GM12878 (cell line): ENCODE results near the gene CDKN3.

Experiments used
- ATF2 ChIP-seq: IDR thresholded peaks from 2 replicates; pipeline ENCODE4 v1.6.1; 2012; ENCODE audit warnings: low read length, inconsistent platforms
- BHLHE40 ChIP-seq, 2 experiments: fragments of 450-650 bp in 1 of 2; IDR thresholded peaks; 2 replicates each; pipeline ENCODE4 v1.6.1; 2011 to 2017; ENCODE audit warnings: low read depth in 2 of 2, borderline replicate concordance in 1 of 2, improper control_type of control experiment in 1 of 2, low read length in 1 of 2, mild to moderate bottlenecking in 1 of 2
- CREB1 ChIP-seq: IDR thresholded peaks from 2 replicates; pipeline ENCODE4 v1.6.1; 2012; ENCODE audit warnings: low read depth, mild to moderate bottlenecking, inconsistent platforms
- CTCF ChIP-seq, 3 experiments: IDR thresholded peaks in 2 of 3; conservative IDR thresholded peaks in 1 of 3; 2 replicates each; pipeline ENCODE4 v1.5.1; 2011; ENCODE audit warnings: low read depth in 3 of 3, low read length in 3 of 3, mild to moderate bottlenecking in 3 of 3, control low read depth in 2 of 3, moderate library complexity in 2 of 3, inconsistent platforms in 1 of 3, mixed read lengths in 1 of 3; ENCODE audit not compliant: control insufficient read depth in 2 of 3, insufficient read depth in 1 of 3; ENCODE audit errors: extremely low read depth in 1 of 3
- EP300 ChIP-seq, 2 experiments: fragments of 150-350 bp in 1 of 2; IDR thresholded peaks; 2 replicates each; pipeline ENCODE4 v1.6.1; 2011 to 2012; ENCODE audit warnings: low read depth in 2 of 2, low read length in 2 of 2, borderline replicate concordance in 1 of 2, improper control_type of control experiment in 1 of 2, inconsistent platforms in 1 of 2; ENCODE audit not compliant: control insufficient read depth in 1 of 2
- EZH2 ChIP-seq: IDR thresholded peaks from 2 replicates; pipeline ENCODE4 v1.6.1; 2012; ENCODE audit warnings: low read depth, mild to moderate bottlenecking, control low read depth, inconsistent platforms, low read length, borderline replicate concordance; ENCODE audit not compliant: control insufficient read depth
- FOXK2 ChIP-seq: fragments of 450-650 bp; IDR thresholded peaks from 2 replicates; pipeline ENCODE4 v1.6.1; 2017; ENCODE audit warnings: mild to moderate bottlenecking, moderate library complexity
- MTA3 ChIP-seq: IDR thresholded peaks from 2 replicates; pipeline ENCODE4 v1.6.1; 2012; ENCODE audit warnings: low read length, inconsistent platforms, borderline replicate concordance
- NRF1 ChIP-seq: conservative IDR thresholded peaks from 2 replicates; pipeline ENCODE4 v1.6.1; 2011; ENCODE audit warnings: mild to moderate bottlenecking, low read depth, low read length, improper control_type of control experiment
- POLR2AphosphoS5 ChIP-seq: IDR thresholded peaks from 2 replicates; pipeline ENCODE4 v1.6.1; 2011; ENCODE audit warnings: mild to moderate bottlenecking, low read length, inconsistent platforms
- ZNF274 ChIP-seq: IDR thresholded peaks from one replicate; pipeline ENCODE4 v1.8.0; 2011; ENCODE audit not compliant: insufficient read length, insufficient read depth

- no peak for TF ChIP-seq NRF1
- TF ChIP-seq CTCF (IDR thresholded peaks at IDR 0.05 in 2 of 3, conservative IDR thresholded peaks at IDR 0.05 in 1 of 3; ENCODE audit: control insufficient read depth in 2 of 3, extremely low read depth in 1 of 3, insufficient read depth in 1 of 3, low read depth in 3 of 3, low read length in 3 of 3), result no peak
- no peak for TF ChIP-seq MTA3
- TF ChIP-seq CREB1, result no peak
- TF ChIP-seq EP300 (IDR thresholded peaks at IDR 0.05; ENCODE audit: borderline replicate concordance in 1 of 2, control insufficient read depth in 1 of 2, low read depth in 2 of 2, low read length in 2 of 2), result no peak
- TF ChIP-seq ATF2, result no peak
- TF ChIP-seq POLR2AphosphoS5, result no peak
- TF ChIP-seq FOXK2, result no peak
- TF ChIP-seq BHLHE40 (IDR thresholded peaks at IDR 0.05; ENCODE audit: borderline replicate concordance in 1 of 2, low read depth in 2 of 2, low read length in 1 of 2), result no peak
- TF ChIP-seq EZH2, result no peak
- no peak for TF ChIP-seq ZNF274
These were observed 1.1 kb upstream of the CDKN3 start for GRCh38 chr14:54395716-54396115.
